ENCODE data around the gene ZBTB39. TPM values are rescaled to one million over a fixed set of nuclear protein-coding genes. Genes with fewer than 3 reads are reported as not detected.
"Not testable (repeated sequence)": the region's sequence is repeated elsewhere in the genome, so short reads cannot be mapped to it uniquely, and the experiment has no call there.

ZBTB39 gene
- total and polyA plus RNA-seq, 2 of the 8 experiments (the other 6 are each of a cell fraction or from before 2014, with no cell fraction given), result 19.3 to 25.0 TPM

GRCh38 chr12:56985714-56986113 lies 20.6 kb downstream of the ZBTB39 start:
- H3K23me2 ChIP-seq (ENCODE audit: low read depth, low read length); H4K91ac ChIP-seq (replicated peaks; ENCODE audit: insufficient read length, low read length); H2AFZ ChIP-seq (ENCODE audit: low read length); H2BK120ac ChIP-seq (replicated peaks; ENCODE audit: low read depth, low read length); H3K36me3 ChIP-seq (ENCODE audit: control insufficient read depth in 2 of 4, insufficient read depth in 4 of 4, low read length in 3 of 4); H3K4me2 ChIP-seq (ENCODE audit: insufficient read depth in 1 of 2, low read depth in 2 of 2, low read length in 2 of 2); H3K27ac ChIP-seq (ENCODE audit: low read depth, low read length); H3K4me3 ChIP-seq (ENCODE audit: extremely low read depth in 1 of 4, insufficient read depth in 2 of 4, low read depth in 3 of 4, low read length in 4 of 4); H3K79me1 ChIP-seq (ENCODE audit: low read depth, low read length); H4K5ac ChIP-seq (ENCODE audit: insufficient read length, low read depth, low read length); H3K9ac ChIP-seq (replicated peaks in 1 of 4; ENCODE audit: extremely low read depth in 1 of 4, low read depth in 3 of 4, low read length in 3 of 4); H2BK5ac ChIP-seq (ENCODE audit: low read depth, low read length); POLR2A ChIA-PET (ENCODE audit: partially characterized antibody); H3K56ac ChIP-seq (replicated peaks; ENCODE audit: insufficient read length, low read depth, low read length); H4K20me1 ChIP-seq (replicated peaks in 1 of 2; ENCODE audit: control insufficient read depth in 1 of 2, insufficient read depth in 2 of 2, low read length in 2 of 2); H2BK12ac ChIP-seq (ENCODE audit: low read depth, low read length); H4K8ac ChIP-seq (ENCODE audit: extremely low read depth, insufficient read depth, low read length); H3K14ac ChIP-seq (ENCODE audit: insufficient read length); H3K9me3 ChIP-seq (ENCODE audit: insufficient read depth in 2 of 2, low read depth in 1 of 2, low read length in 1 of 2); H3K27me3 ChIP-seq (replicated peaks in 1 of 4; ENCODE audit: control insufficient read depth in 3 of 4, extremely low read depth in 1 of 4, insufficient read depth in 3 of 4, low read length in 3 of 4); H2AK5ac ChIP-seq (ENCODE audit: low read depth, low read length); H3K18ac ChIP-seq (ENCODE audit: extremely low read depth, low read length); H3K4ac ChIP-seq (replicated peaks; ENCODE audit: insufficient read length, low read depth, low read length); H3K4me1 ChIP-seq (replicated peaks in 1 of 4; ENCODE audit: control insufficient read depth in 3 of 4, insufficient read depth in 4 of 4, low read length in 3 of 4); FAIRE-seq; H2BK15ac ChIP-seq (ENCODE audit: low read length); H3K23ac ChIP-seq (ENCODE audit: insufficient read length); H3K79me2 ChIP-seq (ENCODE audit: control insufficient read depth in 1 of 2, insufficient read depth in 2 of 2, low read length in 2 of 2); H2BK20ac ChIP-seq (ENCODE audit: low read length): not testable (repeated sequence)
- 85% methylated on average over 5 of the region's 6 CpGs; no CpG with 5 or more reads in 1 of the 2 experiments for WGBS, 2 experiments (ENCODE audit: extremely low coverage in 1 of 2, insufficient coverage in 1 of 2, insufficient read length in 1 of 2, insufficient replicate concordance in 2 of 2, low coverage in 1 of 2, low lambda C conversion rate in 2 of 2, missing lambda C conversion rate in 1 of 2)
- peak in 1 of 2 experiments; percentile 42 for DNase-seq (ENCODE audit: low read depth in 1 of 2, low spot score in 2 of 2)
- CTCF ChIA-PET (ENCODE audit: partially characterized antibody), result interaction anchor here (1.0 to 4.5 kb wide), 14 partner anchors 11 to 232 kb away, joined by 3 to 56 read pairs (median 10); partner anchors contain the start of gene HSD17B6

All from H1 (cell line).